ENCODE measurements around the gene C2CD5.

DNA sequence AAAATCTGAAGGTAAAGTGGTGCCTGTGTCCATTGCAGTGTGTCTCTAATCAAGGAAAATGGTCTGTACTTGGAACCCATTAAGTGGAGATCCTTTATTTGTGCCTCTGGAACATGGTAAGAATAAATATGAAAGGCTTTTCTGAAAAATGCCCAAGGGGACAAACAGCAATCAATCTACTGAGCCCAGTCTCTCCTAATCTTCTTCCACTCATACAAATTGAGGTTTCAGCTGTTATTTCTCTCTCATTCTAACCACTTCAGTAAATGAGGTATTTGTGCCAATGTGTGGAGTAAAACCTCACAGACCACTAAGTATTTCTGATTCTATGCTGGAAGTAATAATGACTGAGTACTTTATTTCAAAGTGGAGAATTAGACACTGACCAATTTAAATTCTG is 127.5 kb downstream of the C2CD5 start:
- TF ChIP-seq SUZ12 (IDR thresholded peaks at IDR 0.05; ENCODE audit: low read depth, low read length) (no peak), ATF1 (CRISPR knock-in tag; IDR thresholded peaks at IDR 0.05) (no peak), ASH2L (IDR thresholded peaks at IDR 0.05; ENCODE audit: insufficient read length, low read depth, low read length) (no peak), KLF16 (CRISPR knock-in tag; IDR thresholded peaks at IDR 0.05) (no peak)
